Calu3 (cell line): ENCODE results near the gene TASP1. TPM values are rescaled to one million over a fixed set of nuclear protein-coding genes. Genes with fewer than 3 reads are reported as not detected.

ENCODE experiments used
- BruUV-seq: library from RNA; stranded (reverse); fragments of 400-500 nt; replicated peaks from 2 replicates; lab custom pipeline; 2021; lab: Mats Ljungman, UMichigan
- CTCF ChIA-PET: fragments of 300-600 bp; sonication (Branson Sonifier 250); formaldehyde crosslinking; loops from one replicate; lab custom pipeline; 2022; ENCODE audit warnings: antibody characterized with exemption; lab: Charles Lee
- DNase-seq: peaks from one replicate; pipeline ENCODE4 v3.0.0; 2022
- H3K27ac Mint-ChIP-seq: one replicate; pipeline ENCODE4 v1.8.0; 2022; ENCODE audit warnings: mixed read lengths; ENCODE audit not compliant: unreplicated experiment
- H3K27me3 Mint-ChIP-seq: one replicate; pipeline ENCODE4 v1.8.0; 2022; ENCODE audit warnings: mixed read lengths; ENCODE audit not compliant: unreplicated experiment
- H3K36me3 Mint-ChIP-seq: one replicate; pipeline ENCODE4 v1.8.0; 2022; ENCODE audit warnings: mild to moderate bottlenecking, moderate library complexity, mixed read lengths; ENCODE audit not compliant: insufficient read depth, unreplicated experiment
- H3K4me1 Mint-ChIP-seq: one replicate; pipeline ENCODE4 v1.8.0; 2022; ENCODE audit warnings: mild to moderate bottlenecking, low read depth, mixed read lengths; ENCODE audit not compliant: unreplicated experiment
- H3K4me3 Mint-ChIP-seq: one replicate; pipeline ENCODE4 v1.8.0; 2022; ENCODE audit warnings: mild to moderate bottlenecking, low read depth, moderate library complexity, mixed read lengths; ENCODE audit not compliant: unreplicated experiment
- H3K9me3 Mint-ChIP-seq: one replicate; pipeline ENCODE4 v1.8.0; 2022; ENCODE audit warnings: low read depth, mixed read lengths; ENCODE audit not compliant: unreplicated experiment
- intact Hi-C: fragments of 100-400 bp; cut with micrococcal nuclease; formaldehyde crosslinking; loops from one replicate; pipeline ENCODE4 v1.10.0; 2022; ENCODE audit not compliant: unreplicated experiment
- total RNA-seq: library from RNA; stranded (reverse); gene quantifications from 2 replicates; pipeline ENCODE4 v1.2.3, GENCODE V29; 2022
- TF ChIP-seq, protein P1 (sequence below): fragments of 200-600 bp; IDR thresholded peaks from one replicate; pipeline ENCODE4 v1.8.0; 2022; ENCODE audit warnings: antibody characterized with exemption; ENCODE audit not compliant: unreplicated experiment

Gene TASP1
- total RNA-seq, 1 experiment from 2014 or later, result 20.0 TPM

DNA sequence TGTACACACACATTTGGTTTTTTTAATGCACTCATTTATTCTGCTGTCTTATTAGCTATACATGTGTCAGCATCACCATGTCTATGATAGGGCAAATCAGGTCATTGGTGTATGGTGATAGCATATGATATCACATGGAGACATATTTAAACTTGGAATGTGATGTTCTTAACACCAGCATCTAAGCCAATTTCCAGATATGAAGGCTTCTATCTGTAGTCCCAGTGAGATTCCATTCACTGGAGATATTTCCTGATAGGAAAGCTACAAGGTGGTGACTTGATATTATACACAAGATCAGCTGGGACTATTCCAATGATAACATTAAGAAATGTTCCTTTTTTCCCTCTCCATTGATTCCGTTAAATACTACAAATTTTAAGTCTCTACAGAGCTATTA lies 89.3 kb downstream of the TASP1 start:
- Mint-ChIP-seq H3K27me3 (no peaks in the 10 kb centered on the region), H3K4me1 (no peaks in the 10 kb centered on the region), H3K36me3 (no peaks in the 10 kb centered on the region), H3K27ac (no peak overlapping the region), H3K4me3 (no peak overlapping the region), H3K9me3 (no peaks in the 10 kb centered on the region)
- TF ChIP-seq, protein P1, sequence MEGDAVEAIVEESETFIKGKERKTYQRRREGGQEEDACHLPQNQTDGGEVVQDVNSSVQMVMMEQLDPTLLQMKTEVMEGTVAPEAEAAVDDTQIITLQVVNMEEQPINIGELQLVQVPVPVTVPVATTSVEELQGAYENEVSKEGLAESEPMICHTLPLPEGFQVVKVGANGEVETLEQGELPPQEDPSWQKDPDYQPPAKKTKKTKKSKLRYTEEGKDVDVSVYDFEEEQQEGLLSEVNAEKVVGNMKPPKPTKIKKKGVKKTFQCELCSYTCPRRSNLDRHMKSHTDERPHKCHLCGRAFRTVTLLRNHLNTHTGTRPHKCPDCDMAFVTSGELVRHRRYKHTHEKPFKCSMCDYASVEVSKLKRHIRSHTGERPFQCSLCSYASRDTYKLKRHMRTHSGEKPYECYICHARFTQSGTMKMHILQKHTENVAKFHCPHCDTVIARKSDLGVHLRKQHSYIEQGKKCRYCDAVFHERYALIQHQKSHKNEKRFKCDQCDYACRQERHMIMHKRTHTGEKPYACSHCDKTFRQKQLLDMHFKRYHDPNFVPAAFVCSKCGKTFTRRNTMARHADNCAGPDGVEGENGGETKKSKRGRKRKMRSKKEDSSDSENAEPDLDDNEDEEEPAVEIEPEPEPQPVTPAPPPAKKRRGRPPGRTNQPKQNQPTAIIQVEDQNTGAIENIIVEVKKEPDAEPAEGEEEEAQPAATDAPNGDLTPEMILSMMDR, result no peak
- DNase-seq, result no peak
- intact Hi-C loops, result loop anchor here (10.0 kb wide), 1 partner anchor 125 kb away; no protein-coding TSS in a partner anchor
- no TSS peak for BruUV-seq
- CTCF ChIA-PET, result no interaction called here

DNA sequence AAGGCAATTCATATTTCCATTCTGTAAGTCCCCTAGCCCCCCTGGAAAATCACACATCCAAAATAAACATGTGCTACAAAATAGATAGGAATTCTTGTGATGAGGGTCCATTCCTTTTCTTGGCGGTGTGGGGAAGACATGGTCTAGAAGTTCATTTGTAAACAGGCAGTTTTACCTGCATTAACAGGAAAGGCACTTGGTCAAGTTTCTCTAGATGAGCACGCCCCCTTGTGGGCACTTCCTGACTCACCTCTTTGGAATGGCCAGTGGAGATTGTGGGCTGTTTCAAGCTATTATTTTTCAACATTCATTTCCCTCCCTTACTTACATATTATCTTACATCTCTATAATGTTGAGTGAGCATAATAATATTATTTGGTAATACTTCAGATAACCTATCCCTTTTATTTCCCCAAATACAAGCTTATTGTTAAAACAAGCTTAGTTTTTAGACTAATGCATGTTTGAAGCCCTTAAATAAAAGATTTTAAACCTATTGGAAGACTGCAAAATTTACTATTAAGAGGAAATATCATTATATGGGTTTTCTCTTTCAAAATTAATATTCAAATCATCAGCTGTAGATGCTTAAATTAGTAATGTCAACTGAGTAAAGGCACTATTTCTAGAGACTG lies 92.1 kb downstream of the TASP1 start:
- TF ChIP-seq, protein P1, result peak; percentile 60
- Mint-ChIP-seq H3K36me3 (no peaks in the 10 kb centered on the region), H3K4me3 (no peak overlapping the region), H3K27me3 (no peaks in the 10 kb centered on the region), H3K27ac (no peak overlapping the region), H3K4me1 (no peaks in the 10 kb centered on the region), H3K9me3 (no peaks in the 10 kb centered on the region)
- DNase-seq, result peak; percentile 75
- CTCF ChIA-PET, result interaction anchor here (0.6 to 3.2 kb wide), 9 partner anchors 88 to 621 kb away, joined by 3 to 48 read pairs (median 4); no protein-coding TSS in a partner anchor
- intact Hi-C loops, result loop anchor here (1.0 to 10.0 kb wide), 3 partner anchors 122 to 427 kb away; no protein-coding TSS in a partner anchor
- no TSS peak for BruUV-seq

DNA sequence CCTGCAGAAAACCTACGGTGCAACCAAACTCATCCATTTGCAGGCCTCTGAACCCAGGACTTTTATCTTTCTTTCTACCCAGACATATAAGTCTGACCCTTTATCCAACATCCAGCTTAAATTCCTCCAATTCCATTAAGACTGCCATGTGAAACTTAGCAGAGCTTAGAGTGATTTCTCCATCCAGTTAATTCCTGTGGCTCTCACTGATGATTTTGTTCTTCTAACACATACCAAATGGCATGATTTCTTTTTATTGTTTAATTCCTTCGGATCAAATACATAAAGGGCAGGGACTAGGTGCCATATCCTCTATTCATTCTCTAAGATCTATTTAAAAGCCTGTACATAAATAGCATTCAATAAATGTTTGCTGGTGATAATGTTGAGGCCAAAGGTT lies 92.9 kb downstream of the TASP1 start:
- Mint-ChIP-seq H3K36me3 (no peaks in the 10 kb centered on the region), H3K27ac (no peak overlapping the region), H3K4me1 (no peaks in the 10 kb centered on the region), H3K4me3 (no peak overlapping the region), H3K9me3 (no peaks in the 10 kb centered on the region), H3K27me3 (no peaks in the 10 kb centered on the region)
- intact Hi-C loops, result loop anchor here (1.0 to 10.0 kb wide), 3 partner anchors 121 to 426 kb away; no protein-coding TSS in a partner anchor
- CTCF ChIA-PET, result interaction anchor here (1.1 to 3.2 kb wide), 5 partner anchors 151 to 620 kb away, joined by 3 to 48 read pairs (median 4); no protein-coding TSS in a partner anchor
- DNase-seq, result no peak
- BruUV-seq, result no TSS peak
- TF ChIP-seq, protein P1, result no peak

DNA sequence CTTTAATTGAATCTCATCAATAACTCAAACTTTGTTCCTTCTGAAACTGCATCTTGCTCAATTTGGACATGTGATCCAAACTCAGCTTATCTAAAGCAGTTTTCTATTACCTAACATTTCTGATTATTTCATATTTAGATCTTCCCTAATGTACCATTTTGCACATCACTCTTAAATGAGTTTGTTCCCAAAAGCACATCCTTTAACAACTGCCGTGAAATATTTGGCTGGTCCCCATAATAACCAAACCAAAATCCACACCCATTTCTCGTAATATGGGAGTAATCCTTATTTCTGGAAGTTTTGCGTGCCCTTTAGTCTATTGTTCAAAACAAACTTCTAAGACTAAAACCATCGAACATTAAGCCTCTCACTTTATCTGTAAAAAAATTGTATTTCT lies 94.9 kb downstream of the TASP1 start:
- Mint-ChIP-seq H3K27ac (no peak overlapping the region), H3K4me1 (no peaks in the 10 kb centered on the region), H3K36me3 (no peaks in the 10 kb centered on the region), H3K4me3 (no peak overlapping the region), H3K9me3 (no peaks in the 10 kb centered on the region), H3K27me3 (no peaks in the 10 kb centered on the region)
- CTCF ChIA-PET, result no interaction called here
- no TSS peak for BruUV-seq
- TF ChIP-seq, protein P1, result no peak
- intact Hi-C loops, result loop anchor here (10.0 kb wide), 1 partner anchor 119 kb away; no protein-coding TSS in a partner anchor
- DNase-seq, result no peak
